RCC 7860 (cell line): ENCODE measurements around the gene ABI3BP.

Source experiments
- DNase-seq: peaks from one replicate; pipeline ENCODE4 v3.0.0-alpha.2; 2015; ENCODE audit warnings: low spot score
- FAIRE-seq: peaks from 2 replicates; lab custom pipeline; 2012; peaks lifted over from hg19 to GRCh38; lab: Jason Lieb, UNC

Gene ABI3BP

DNA sequence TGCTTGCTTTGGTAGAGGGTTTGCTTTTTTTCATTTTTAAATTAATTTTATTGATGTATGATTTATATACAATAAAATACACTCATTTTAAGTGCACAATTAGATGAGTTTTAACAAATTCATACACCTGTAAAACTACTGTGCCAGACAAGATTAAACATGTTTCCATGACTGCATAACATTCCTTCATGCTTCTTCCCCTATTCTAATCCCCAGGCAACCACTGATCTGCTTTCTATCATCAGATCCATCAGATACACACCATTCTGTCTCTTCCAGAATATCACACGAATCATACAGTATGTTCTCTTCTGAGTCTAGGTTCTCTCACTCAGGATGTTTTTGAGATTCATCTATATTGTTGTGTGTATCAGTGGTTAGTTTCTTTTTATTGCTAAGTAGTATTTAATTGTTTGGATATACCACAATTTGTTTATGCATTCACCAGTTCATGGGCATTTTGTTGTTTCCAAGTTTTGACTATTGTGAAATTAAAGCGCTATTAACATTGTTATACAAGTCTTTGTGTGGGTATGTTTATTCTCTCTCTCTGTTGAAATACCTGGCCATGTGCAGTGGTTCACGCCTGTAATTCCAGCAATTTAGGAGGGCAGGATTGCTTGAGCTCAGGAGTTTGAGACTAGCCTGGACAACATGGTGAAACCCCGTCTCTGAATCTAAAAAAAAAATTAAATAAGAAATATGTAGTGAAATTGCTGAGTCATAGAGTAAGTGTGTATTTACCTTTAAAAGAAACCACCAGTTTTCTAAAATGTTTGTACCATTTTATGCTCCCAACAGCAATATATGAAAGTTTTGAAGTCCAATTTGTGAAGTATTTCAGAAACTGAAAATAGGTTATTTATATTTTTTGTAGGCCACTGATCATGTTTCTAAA is 290.9 kb downstream of the ABI3BP start:
- FAIRE-seq (no peak), DNase-seq (no peak)

DNA sequence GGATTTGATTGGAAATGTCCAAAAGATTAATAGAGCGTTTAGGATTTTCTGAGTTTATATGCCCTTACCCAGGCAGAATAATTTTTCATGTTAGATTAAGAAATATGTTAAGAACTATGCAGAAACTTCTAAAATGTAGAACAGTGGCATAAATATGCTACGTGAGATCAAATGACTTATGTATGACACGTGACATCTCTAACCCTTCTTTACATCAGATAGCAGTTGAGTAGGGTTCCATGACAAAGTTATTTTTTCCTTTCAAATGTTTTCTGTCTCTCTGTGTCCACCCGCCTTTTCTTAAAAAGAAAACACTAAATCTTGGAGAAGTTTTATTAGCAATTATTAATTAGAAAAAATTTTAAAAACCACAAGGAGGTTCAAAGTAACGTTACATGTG is 292.5 kb downstream of the ABI3BP start:
- no peak for FAIRE-seq
- DNase-seq = no peak
